ENCODE results near the gene SF3B1.
A peak's percentile ranks its signal among the peaks of the same experiment; 100 is the strongest.

The SF3B1 gene

DNA sequence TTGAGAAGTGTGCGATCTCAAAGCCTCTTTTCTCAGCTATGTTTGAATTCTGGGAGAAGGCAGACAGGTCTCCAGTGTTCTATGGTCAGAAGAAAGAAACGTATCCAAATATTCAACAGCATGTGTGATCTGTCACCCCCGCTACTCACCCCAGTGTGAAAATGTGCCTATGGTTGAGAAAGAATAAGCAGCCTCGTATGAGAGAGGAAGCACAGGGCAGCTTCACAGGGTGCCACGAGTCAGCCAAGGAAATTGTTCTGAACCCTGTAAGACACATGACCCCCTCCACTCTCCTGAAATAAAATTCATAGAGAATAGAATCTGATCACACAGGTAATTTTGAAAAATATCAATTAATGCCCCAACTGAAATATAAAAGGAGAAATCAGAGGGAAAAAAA is 8.0 kb upstream of the SF3B1 start (continued):
- TF ChIP-seq, protein P1, sequence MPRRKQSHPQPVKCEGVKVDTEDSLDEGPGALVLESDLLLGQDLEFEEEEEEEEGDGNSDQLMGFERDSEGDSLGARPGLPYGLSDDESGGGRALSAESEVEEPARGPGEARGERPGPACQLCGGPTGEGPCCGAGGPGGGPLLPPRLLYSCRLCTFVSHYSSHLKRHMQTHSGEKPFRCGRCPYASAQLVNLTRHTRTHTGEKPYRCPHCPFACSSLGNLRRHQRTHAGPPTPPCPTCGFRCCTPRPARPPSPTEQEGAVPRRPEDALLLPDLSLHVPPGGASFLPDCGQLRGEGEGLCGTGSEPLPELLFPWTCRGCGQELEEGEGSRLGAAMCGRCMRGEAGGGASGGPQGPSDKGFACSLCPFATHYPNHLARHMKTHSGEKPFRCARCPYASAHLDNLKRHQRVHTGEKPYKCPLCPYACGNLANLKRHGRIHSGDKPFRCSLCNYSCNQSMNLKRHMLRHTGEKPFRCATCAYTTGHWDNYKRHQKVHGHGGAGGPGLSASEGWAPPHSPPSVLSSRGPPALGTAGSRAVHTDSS (tag by site-specific recombination; IDR thresholded peaks at IDR 0.05) = no peak
- TF ChIP-seq ZNF664 (tag by site-specific recombination; IDR thresholded peaks at IDR 0.05) (no peak), ZNF785 (tag by site-specific recombination; IDR thresholded peaks at IDR 0.05) (no peak), ZNF391 (tag by site-specific recombination; IDR thresholded peaks at IDR 0.05; ENCODE audit: borderline replicate concordance, low read depth) (no peak), ZNF843 (tag by site-specific recombination; IDR thresholded peaks at IDR 0.05) (no peak), ZNF585B (tag by site-specific recombination; IDR thresholded peaks at IDR 0.05) (no peak), ZNF624 (tag by site-specific recombination; IDR thresholded peaks at IDR 0.05) (no peak)
- TF ChIP-seq, protein P2, sequence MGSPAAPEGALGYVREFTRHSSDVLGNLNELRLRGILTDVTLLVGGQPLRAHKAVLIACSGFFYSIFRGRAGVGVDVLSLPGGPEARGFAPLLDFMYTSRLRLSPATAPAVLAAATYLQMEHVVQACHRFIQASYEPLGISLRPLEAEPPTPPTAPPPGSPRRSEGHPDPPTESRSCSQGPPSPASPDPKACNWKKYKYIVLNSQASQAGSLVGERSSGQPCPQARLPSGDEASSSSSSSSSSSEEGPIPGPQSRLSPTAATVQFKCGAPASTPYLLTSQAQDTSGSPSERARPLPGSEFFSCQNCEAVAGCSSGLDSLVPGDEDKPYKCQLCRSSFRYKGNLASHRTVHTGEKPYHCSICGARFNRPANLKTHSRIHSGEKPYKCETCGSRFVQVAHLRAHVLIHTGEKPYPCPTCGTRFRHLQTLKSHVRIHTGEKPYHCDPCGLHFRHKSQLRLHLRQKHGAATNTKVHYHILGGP (tag by site-specific recombination; IDR thresholded peaks at IDR 0.05) = no peak
- TF ChIP-seq, protein P3, sequence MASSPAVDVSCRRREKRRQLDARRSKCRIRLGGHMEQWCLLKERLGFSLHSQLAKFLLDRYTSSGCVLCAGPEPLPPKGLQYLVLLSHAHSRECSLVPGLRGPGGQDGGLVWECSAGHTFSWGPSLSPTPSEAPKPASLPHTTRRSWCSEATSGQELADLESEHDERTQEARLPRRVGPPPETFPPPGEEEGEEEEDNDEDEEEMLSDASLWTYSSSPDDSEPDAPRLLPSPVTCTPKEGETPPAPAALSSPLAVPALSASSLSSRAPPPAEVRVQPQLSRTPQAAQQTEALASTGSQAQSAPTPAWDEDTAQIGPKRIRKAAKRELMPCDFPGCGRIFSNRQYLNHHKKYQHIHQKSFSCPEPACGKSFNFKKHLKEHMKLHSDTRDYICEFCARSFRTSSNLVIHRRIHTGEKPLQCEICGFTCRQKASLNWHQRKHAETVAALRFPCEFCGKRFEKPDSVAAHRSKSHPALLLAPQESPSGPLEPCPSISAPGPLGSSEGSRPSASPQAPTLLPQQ (tag by site-specific recombination; IDR thresholded peaks at IDR 0.05) = no peak

DNA sequence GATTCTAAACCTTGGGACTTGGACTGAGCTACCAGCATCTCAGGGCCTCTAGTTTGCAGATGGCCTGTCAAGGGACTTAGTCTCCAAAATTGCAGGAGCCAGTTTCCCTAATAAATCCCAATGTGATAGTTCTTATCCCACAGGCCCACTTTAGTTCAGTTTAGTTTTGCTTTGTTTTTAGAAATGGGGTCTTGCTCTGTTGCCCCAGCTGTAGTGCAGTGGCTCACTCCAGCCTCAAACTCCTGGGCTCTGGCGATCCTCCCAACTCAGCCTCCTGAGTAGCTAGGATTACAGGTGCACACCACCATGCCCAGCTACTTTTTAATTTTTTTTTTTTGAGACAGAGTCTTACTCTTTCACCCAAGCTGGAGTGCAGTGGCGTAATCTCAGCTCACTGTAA is 2.6 kb upstream of the SF3B1 start:
- Histone ChIP-seq H3K4me1 (ENCODE audit: control insufficient read depth, insufficient read depth, low read length) (peaks cover 3% of the 10 kb centered on the region), H3K36me3 (ENCODE audit: control insufficient read depth in 2 of 2, insufficient read depth in 1 of 2, low read length in 2 of 2) (no peaks in the 10 kb centered on the region; a peak in 1 of 3 replicates), H3K9me3 (ENCODE audit: control insufficient read depth, insufficient read depth, low read depth, low read length) (no peaks in the 10 kb centered on the region), H3K27ac (ENCODE audit: extremely low read depth, low read depth, low read length) (no peak overlapping the region), H3K4me3 (ENCODE audit: low read depth, low read length) (no peak overlapping the region)
- ChIA-PET CTCF (interaction anchor here (0.6 to 0.8 kb wide), 2 partner anchors 9 to 13 kb away, joined by 3 to 4 read pairs; no protein-coding TSS in a partner anchor), POLR2A (interaction anchor here (0.5 to 2.0 kb wide), 4 partner anchors 13 to 62 kb away, joined by 3 to 7 read pairs (median 4); partner anchors contain the start of genes COQ10B, HSPD1 and HSPE1)
- TF ChIP-seq ZNF302 (tag by site-specific recombination; IDR thresholded peaks at IDR 0.05; ENCODE audit: low read depth) (no peak), ZNF664 (tag by site-specific recombination; IDR thresholded peaks at IDR 0.05) (no peak), ZNF654 (tag by site-specific recombination; IDR thresholded peaks at IDR 0.05; ENCODE audit: low read depth) (no peak), ZNF121 (tag by site-specific recombination; IDR thresholded peaks at IDR 0.05) (peak; percentile 37; the same call in 1 of the 2 replicates)

DNA sequence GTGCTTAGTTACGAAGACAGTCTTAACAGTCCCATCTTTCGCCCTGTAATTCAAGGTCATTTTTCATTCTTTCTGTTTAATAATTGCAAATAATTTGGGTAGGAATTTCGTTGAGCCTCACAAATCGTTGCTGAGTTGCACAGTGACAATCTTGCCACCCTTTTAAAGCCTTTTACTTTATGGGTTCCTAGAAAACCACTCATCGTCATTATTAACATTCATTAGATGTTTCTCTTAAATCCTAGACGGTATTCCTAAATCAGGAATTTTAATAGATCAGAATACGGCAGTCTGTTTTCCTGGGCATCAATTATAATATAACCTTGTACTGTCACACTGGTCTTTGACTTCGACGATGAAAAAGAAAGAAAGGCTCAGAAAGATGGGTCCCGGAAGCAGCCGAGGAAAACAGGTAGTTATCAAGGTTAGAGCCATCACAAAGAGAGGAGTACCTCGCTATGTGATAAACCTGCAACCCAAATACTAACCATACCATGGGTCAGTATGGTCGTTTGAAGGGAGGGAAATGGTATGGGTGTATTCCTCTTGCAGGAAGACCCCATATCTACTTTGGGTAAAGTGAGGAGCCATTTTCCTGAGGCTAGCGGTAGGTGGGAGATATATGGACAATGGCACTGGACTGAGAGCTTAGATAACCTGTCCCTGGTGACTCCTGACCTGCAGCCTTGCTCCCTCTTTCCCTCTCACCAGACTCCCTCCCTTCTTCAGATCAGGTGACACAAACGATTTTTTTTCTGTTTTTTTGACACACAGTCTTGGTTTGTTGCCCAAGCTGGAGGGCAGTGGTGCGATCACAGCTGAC is 981 bp upstream of the SF3B1 start:
- no peaks in the 10 kb centered on the region for H3K9me3 ChIP-seq (ENCODE audit: control insufficient read depth, insufficient read depth, low read depth, low read length)
- POLR2A ChIA-PET = interaction anchor here (1.0 to 4.3 kb wide), 9 partner anchors 8 to 80 kb away, joined by 3 to 69 read pairs (median 6); partner anchors contain the start of genes COQ10B, HSPD1, HSPE1 and MOB4
- H3K27ac ChIP-seq (ENCODE audit: extremely low read depth, low read depth, low read length) = peak overlapping the region; percentile 94
- H3K4me3 ChIP-seq (ENCODE audit: low read depth, low read length) = peak overlapping the region; percentile 61
- H3K4me1 ChIP-seq (ENCODE audit: control insufficient read depth, insufficient read depth, low read length) = peaks cover 15% of the 10 kb centered on the region
- no peaks in the 10 kb centered on the region; a peak in 1 of 3 replicates for H3K36me3 ChIP-seq (ENCODE audit: control insufficient read depth in 2 of 2, insufficient read depth in 1 of 2, low read length in 2 of 2)
- CTCF ChIA-PET = interaction anchor here (1.1 kb wide), 1 partner anchor 692 kb away, joined by 3 read pairs; no protein-coding TSS in a partner anchor
- TF ChIP-seq REPIN1 (tag by site-specific recombination; IDR thresholded peaks at IDR 0.05; ENCODE audit: low read depth) (no peak), ZNF48 (tag by site-specific recombination; IDR thresholded peaks at IDR 0.05) (no peak), SETDB1 (IDR thresholded peaks at IDR 0.05; ENCODE audit: insufficient read length, low read length) (no peak), ZBTB7A (tag by site-specific recombination; IDR thresholded peaks at IDR 0.05; ENCODE audit: low read depth) (no peak), ZNF184 (tag by site-specific recombination; IDR thresholded peaks at IDR 0.05) (no peak), ZNF19 (tag by site-specific recombination; IDR thresholded peaks at IDR 0.05; ENCODE audit: low read depth) (no peak), ZNF138 (tag by site-specific recombination; IDR thresholded peaks at IDR 0.05; ENCODE audit: borderline replicate concordance) (no peak)
- TF ChIP-seq, protein P4, sequence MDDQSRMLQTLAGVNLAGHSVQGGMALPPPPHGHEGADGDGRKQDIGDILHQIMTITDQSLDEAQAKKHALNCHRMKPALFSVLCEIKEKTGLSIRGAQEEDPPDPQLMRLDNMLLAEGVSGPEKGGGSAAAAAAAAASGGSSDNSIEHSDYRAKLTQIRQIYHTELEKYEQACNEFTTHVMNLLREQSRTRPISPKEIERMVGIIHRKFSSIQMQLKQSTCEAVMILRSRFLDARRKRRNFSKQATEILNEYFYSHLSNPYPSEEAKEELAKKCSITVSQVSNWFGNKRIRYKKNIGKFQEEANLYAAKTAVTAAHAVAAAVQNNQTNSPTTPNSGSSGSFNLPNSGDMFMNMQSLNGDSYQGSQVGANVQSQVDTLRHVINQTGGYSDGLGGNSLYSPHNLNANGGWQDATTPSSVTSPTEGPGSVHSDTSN (CRISPR knock-in tag; IDR thresholded peaks at IDR 0.05) = no peak
- TF ChIP-seq, protein P5, sequence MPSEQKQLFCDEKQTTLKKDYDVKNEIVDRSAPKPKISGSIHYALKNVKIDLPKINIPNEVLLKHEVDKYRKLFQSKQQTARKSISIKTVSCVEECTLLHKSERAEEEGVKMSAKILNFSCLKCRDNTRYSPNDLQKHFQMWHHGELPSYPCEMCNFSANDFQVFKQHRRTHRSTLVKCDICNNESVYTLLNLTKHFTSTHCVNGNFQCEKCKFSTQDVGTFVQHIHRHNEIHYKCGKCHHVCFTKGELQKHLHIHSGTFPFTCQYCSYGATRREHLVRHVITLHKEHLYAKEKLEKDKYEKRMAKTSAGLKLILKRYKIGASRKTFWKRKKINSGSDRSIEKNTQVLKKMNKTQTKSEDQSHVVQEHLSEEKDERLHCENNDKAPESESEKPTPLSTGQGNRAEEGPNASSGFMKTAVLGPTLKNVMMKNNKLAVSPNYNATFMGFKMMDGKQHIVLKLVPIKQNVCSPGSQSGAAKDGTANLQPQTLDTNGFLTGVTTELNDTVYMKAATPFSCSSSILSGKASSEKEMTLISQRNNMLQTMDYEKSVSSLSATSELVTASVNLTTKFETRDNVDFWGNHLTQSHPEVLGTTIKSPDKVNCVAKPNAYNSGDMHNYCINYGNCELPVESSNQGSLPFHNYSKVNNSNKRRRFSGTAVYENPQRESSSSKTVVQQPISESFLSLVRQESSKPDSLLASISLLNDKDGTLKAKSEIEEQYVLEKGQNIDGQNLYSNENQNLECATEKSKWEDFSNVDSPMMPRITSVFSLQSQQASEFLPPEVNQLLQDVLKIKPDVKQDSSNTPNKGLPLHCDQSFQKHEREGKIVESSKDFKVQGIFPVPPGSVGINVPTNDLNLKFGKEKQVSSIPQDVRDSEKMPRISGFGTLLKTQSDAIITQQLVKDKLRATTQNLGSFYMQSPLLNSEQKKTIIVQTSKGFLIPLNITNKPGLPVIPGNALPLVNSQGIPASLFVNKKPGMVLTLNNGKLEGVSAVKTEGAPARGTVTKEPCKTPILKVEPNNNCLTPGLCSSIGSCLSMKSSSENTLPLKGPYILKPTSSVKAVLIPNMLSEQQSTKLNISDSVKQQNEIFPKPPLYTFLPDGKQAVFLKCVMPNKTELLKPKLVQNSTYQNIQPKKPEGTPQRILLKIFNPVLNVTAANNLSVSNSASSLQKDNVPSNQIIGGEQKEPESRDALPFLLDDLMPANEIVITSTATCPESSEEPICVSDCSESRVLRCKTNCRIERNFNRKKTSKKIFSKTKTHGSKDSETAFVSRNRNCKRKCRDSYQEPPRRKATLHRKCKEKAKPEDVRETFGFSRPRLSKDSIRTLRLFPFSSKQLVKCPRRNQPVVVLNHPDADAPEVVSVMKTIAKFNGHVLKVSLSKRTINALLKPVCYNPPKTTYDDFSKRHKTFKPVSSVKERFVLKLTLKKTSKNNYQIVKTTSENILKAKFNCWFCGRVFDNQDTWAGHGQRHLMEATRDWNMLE (tag by site-specific recombination; conservative IDR thresholded peaks at IDR 0.05; ENCODE audit: low read depth) = no peak
